ENCODE results near the gene AGRP.

Gene AGRP

GRCh38 chr16:67441271-67441753, 42.0 kb downstream of the AGRP start:
- no peak for TF ChIP-seq CTCF (IDR thresholded peaks at IDR 0.05; ENCODE audit: control extremely low read depth, extremely low read depth, low read depth, missing control alignments)
- ChIA-PET CTCF (interaction anchor here (1.2 to 9.2 kb wide), 5 partner anchors 9 to 39 kb away, joined by 3 to 106 read pairs (median 3); no protein-coding TSS in a partner anchor), POLR2A (interaction anchor here (0.5 kb wide), 1 partner anchor 9 kb away, joined by 5 read pairs; no protein-coding TSS in a partner anchor)
- DNase-seq (ENCODE audit: extremely low spot score): no peak

- CTCF ChIA-PET: interaction anchor here (1.2 to 2.6 kb wide), 3 partner anchors 9 to 32 kb away, joined by 3 to 13 read pairs (median 7); no protein-coding TSS in a partner anchor
- no peak for DNase-seq (ENCODE audit: extremely low spot score)
- no peak for TF ChIP-seq CTCF (IDR thresholded peaks at IDR 0.05; ENCODE audit: control extremely low read depth, extremely low read depth, low read depth, missing control alignments)
- POLR2A ChIA-PET: no interaction called here
Observed at GRCh38 chr16:67438824-67439393, 44.4 kb downstream of the AGRP start.

- no peak for DNase-seq (ENCODE audit: extremely low spot score)
- no peak for TF ChIP-seq CTCF (IDR thresholded peaks at IDR 0.05; ENCODE audit: control extremely low read depth, extremely low read depth, low read depth, missing control alignments)
- ChIA-PET CTCF (interaction anchor here (1.2 to 2.6 kb wide), 4 partner anchors 9 to 32 kb away, joined by 3 to 13 read pairs (median 6); no protein-coding TSS in a partner anchor), POLR2A (no interaction called here)
Observed at GRCh38 chr16:67438098-67438791, 45.1 kb downstream of the AGRP start.

GRCh38 chr16:67437513-67437912, 45.8 kb downstream of the AGRP start:
- no peak for TF ChIP-seq CTCF (IDR thresholded peaks at IDR 0.05; ENCODE audit: control extremely low read depth, extremely low read depth, low read depth, missing control alignments)
- POLR2A ChIA-PET: no interaction called here
- DNase-seq (ENCODE audit: extremely low spot score): no peak
- CTCF ChIA-PET: interaction anchor here (1.5 to 2.6 kb wide), 2 partner anchors 9 to 31 kb away, joined by 4 to 13 read pairs; no protein-coding TSS in a partner anchor

GRCh38 chr16:67436640-67437193, 46.6 kb downstream of the AGRP start:
- no peak for TF ChIP-seq CTCF (IDR thresholded peaks at IDR 0.05; ENCODE audit: control extremely low read depth, extremely low read depth, low read depth, missing control alignments)
- no peak for DNase-seq (ENCODE audit: extremely low spot score)
- CTCF ChIA-PET: interaction anchor here (1.4 kb wide), 2 partner anchors 9 to 20 kb away, joined by 3 to 9 read pairs; partner anchors contain the start of gene ZDHHC1
- POLR2A ChIA-PET: interaction anchor here (0.5 kb wide), 1 partner anchor 11 kb away, joined by 3 read pairs; no protein-coding TSS in a partner anchor

GRCh38 chr16:67435758-67436164, 47.6 kb downstream of the AGRP start:
- DNase-seq (ENCODE audit: extremely low spot score): no peak
- CTCF ChIA-PET: interaction anchor here (1.0 to 2.1 kb wide), 6 partner anchors 8 to 175 kb away, joined by 3 to 16 read pairs (median 3); partner anchors contain the start of gene ZDHHC1
- TF ChIP-seq CTCF (IDR thresholded peaks at IDR 0.05; ENCODE audit: control extremely low read depth, extremely low read depth, low read depth, missing control alignments): no peak
- POLR2A ChIA-PET: interaction anchor here (0.6 kb wide), 1 partner anchor 242 kb away, joined by 5 read pairs; no protein-coding TSS in a partner anchor

Data from GM10248 (cell line).